Prostate gland (tissue), 2 donors: ENCODE data around the gene ZFAND3. TPM values are rescaled to one million over a fixed set of nuclear protein-coding genes. Genes with fewer than 3 reads are reported as not detected.
"Not testable (repeated sequence)": the region's sequence is repeated elsewhere in the genome, so short reads cannot be mapped to it uniquely, and the experiment has no call there.

ENCODE experiments used
- DNase-seq: peaks from one replicate; pipeline ENCODE4 v3.0.0-alpha.2; 2019; ENCODE audit warnings: low spot score
- H3K27ac ChIP-seq, 2 donors: fragments of 200-600 bp; sonication (generic); 2 replicates each; pipeline ENCODE4 v1.5.1; 2017 to 2019
- H3K27me3 ChIP-seq: fragments of 200-600 bp; sonication (generic); replicated peaks from 2 replicates; pipeline ENCODE4 v1.5.1; 2019; ENCODE audit not compliant: insufficient read depth
- H3K36me3 ChIP-seq, 2 donors: fragments of 200-600 bp; sonication (generic); 1 replicate in 1 of 2; 2 replicates in 1 of 2; pipeline versions ENCODE4 v1.5.1 to v1.8.1; 2017 to 2019
- H3K4me1 ChIP-seq: fragments of 200-600 bp; sonication (generic); replicated peaks from 2 replicates; pipeline ENCODE4 v1.5.1; 2019
- H3K4me3 ChIP-seq, 2 donors: fragments of 200-600 bp; sonication (generic); 2 replicates each; pipeline ENCODE4 v1.5.1; 2017 to 2019
- H3K9me3 ChIP-seq: fragments of 200-600 bp; sonication (generic); 2 replicates; pipeline ENCODE4 v1.5.1; 2017
- CTCF ChIP-seq, 4 experiments: fragments of 200-600 bp in 2 of 4; fragments of 450-650 bp in 2 of 4; sonication (generic) in 2 of 4; IDR thresholded peaks; 1 replicate in 3 of 4; 2 replicates in 1 of 4; pipeline ENCODE4 v1.5.1; 2016 to 2019; ENCODE audit warnings: antibody characterized with exemption in 4 of 4, mild to moderate bottlenecking in 2 of 4, moderate library complexity in 2 of 4
- POLR2A ChIP-seq: fragments of 450-650 bp; IDR thresholded peaks from one replicate; pipeline ENCODE4 v1.6.1; 2016; ENCODE audit warnings: antibody characterized with exemption, mild to moderate bottlenecking
- POLR2AphosphoS5 ChIP-seq: sonication (generic); formaldehyde crosslinking; IDR thresholded peaks from one replicate; pipeline ENCODE4 v1.6.1; 2017; ENCODE audit warnings: antibody characterized with exemption
- WGBS: methylation state at CpG from one replicate; pipeline ENCODE4 v1.1.5; 2018; 5-methylcytosine and 5-hydroxymethylcytosine counted together
- intact Hi-C: fragments of 100-400 bp; cut with DNase I; formaldehyde crosslinking; loops from one replicate; pipeline ENCODE4 v1.14.2; 2022
- total RNA-seq, 2 donors: library from RNA; depleted of rRNA; stranded (reverse); fragments of >200 nt; gene quantifications; one replicate each; pipeline ENCODE4 v1.1.0, GENCODE V29; 2016

ZFAND3 gene
- total RNA-seq, 2 donors from 2014 or later, result 43.5 to 89.1 TPM

GRCh38 chr6:38117281-38117680, 297.8 kb downstream of the ZFAND3 start:
- 66% methylated on average over 1 of the region's 1 CpG for WGBS
- Histone ChIP-seq H3K27ac (no peak overlapping the region), H3K27me3 (no peaks in the 10 kb centered on the region), H3K4me3 (no peak overlapping the region), H3K4me1 (no peaks in the 10 kb centered on the region), H3K36me3 (no peaks in the 10 kb centered on the region), H3K9me3 (no peaks in the 10 kb centered on the region)
- no peak for DNase-seq
- TF ChIP-seq POLR2AphosphoS5 (no peak), CTCF (IDR thresholded peaks at IDR 0.05) (no peak), POLR2A (no peak)
- intact Hi-C loops, result no loop called here

GRCh38 chr6:38118791-38119365, 299.4 kb downstream of the ZFAND3 start:
- WGBS, result 58% methylated on average over 2 of the region's 2 CpGs
- intact Hi-C loops, result no loop called here
- H3K27me3 ChIP-seq, result no peaks in the 10 kb centered on the region
- no peak overlapping the region for H3K27ac ChIP-seq
- no peaks in the 10 kb centered on the region for H3K4me1 ChIP-seq
- no peaks in the 10 kb centered on the region for H3K36me3 ChIP-seq
- no peak for DNase-seq
- H3K4me3 ChIP-seq, result no peak overlapping the region
- H3K9me3 ChIP-seq, result no peaks in the 10 kb centered on the region
- TF ChIP-seq CTCF (IDR thresholded peaks at IDR 0.05) (no peak), POLR2A (no peak), POLR2AphosphoS5 (no peak)

- TF ChIP-seq CTCF (IDR thresholded peaks at IDR 0.05), result no peak
- TF ChIP-seq POLR2AphosphoS5, result no peak
- TF ChIP-seq POLR2A, result no peak
- no peak overlapping the region for H3K4me3 ChIP-seq
- no peaks in the 10 kb centered on the region for H3K27me3 ChIP-seq
- no peak for DNase-seq
- H3K27ac ChIP-seq, result no peak overlapping the region
- WGBS, result 32% methylated on average over 6 of the region's 6 CpGs
- no peaks in the 10 kb centered on the region for H3K9me3 ChIP-seq
- no peaks in the 10 kb centered on the region for H3K4me1 ChIP-seq
- intact Hi-C loops, result no loop called here
- H3K36me3 ChIP-seq, result no peaks in the 10 kb centered on the region
Observed at GRCh38 chr6:38119516-38119915, 300.0 kb downstream of the ZFAND3 start.

GRCh38 chr6:38124224-38124926, 304.8 kb downstream of the ZFAND3 start:
- H3K36me3 ChIP-seq, H3K4me3 ChIP-seq, H3K4me1 ChIP-seq, intact Hi-C loops, H3K27me3 ChIP-seq, H3K9me3 ChIP-seq, DNase-seq: not testable (repeated sequence)
- WGBS, result 98% methylated on average over 39 of the region's 40 CpGs
- H3K27ac ChIP-seq, result peak overlapping the region in 1 of 2 donors; percentile 31

- no peak overlapping the region for H3K27ac ChIP-seq
- no peak overlapping the region for H3K4me3 ChIP-seq
- no peak for DNase-seq
- no peaks in the 10 kb centered on the region for H3K36me3 ChIP-seq
- H3K4me1 ChIP-seq, result no peaks in the 10 kb centered on the region
- H3K9me3 ChIP-seq, result no peaks in the 10 kb centered on the region
- H3K27me3 ChIP-seq, result no peaks in the 10 kb centered on the region
- 98% methylated on average over 4 of the region's 4 CpGs for WGBS
- intact Hi-C loops, result no loop called here
- TF ChIP-seq POLR2AphosphoS5, result no peak
- no peak for TF ChIP-seq CTCF (IDR thresholded peaks at IDR 0.05)
Observed at GRCh38 chr6:38127284-38127683, 307.8 kb downstream of the ZFAND3 start.
